HG02763 (cell line): Measurements from ENCODE around the gene SLC38A2.

Experiments
- ATAC-seq: cut with Tn5 transposase; IDR thresholded peaks from one replicate; pipeline ENCODE4 v1.9.1; 2021; ENCODE audit warnings: mild to moderate bottlenecking, moderate library complexity; ENCODE audit not compliant: unreplicated experiment

The SLC38A2 gene

GRCh38 chr12:46362895-46363581, 9.5 kb downstream of the SLC38A2 start:
- ATAC-seq, result no peak

GRCh38 chr12:46361667-46362034, 10.9 kb downstream of the SLC38A2 start:
- ATAC-seq, result no peak

- peak; percentile 51 for ATAC-seq
Measured at GRCh38 chr12:46360908-46361666, 11.5 kb downstream of the SLC38A2 start.

GRCh38 chr12:46360370-46360769, 12.2 kb downstream of the SLC38A2 start:
- ATAC-seq, result no peak

GRCh38 chr12:46359667-46360280, 12.8 kb downstream of the SLC38A2 start:
- ATAC-seq, result no peak

GRCh38 chr12:46358791-46359666, 13.5 kb downstream of the SLC38A2 start:
- no peak for ATAC-seq

GRCh38 chr12:46358325-46358700, 14.3 kb downstream of the SLC38A2 start:
- ATAC-seq, result no peak

- no peak for ATAC-seq
Measured at GRCh38 chr12:46357438-46358324, 14.9 kb downstream of the SLC38A2 start.

- ATAC-seq, result no peak
Measured at GRCh38 chr12:46356655-46357437, 15.7 kb downstream of the SLC38A2 start.

- ATAC-seq, result no peak
Measured at GRCh38 chr12:46354802-46355199, 17.8 kb downstream of the SLC38A2 start.

GRCh38 chr12:46354111-46354801, 18.3 kb downstream of the SLC38A2 start:
- ATAC-seq, result no peak

GRCh38 chr12:46351886-46352650, 20.5 kb downstream of the SLC38A2 start:
- ATAC-seq, result no peak

- no peak for ATAC-seq
Measured at GRCh38 chr12:46351138-46351537, 21.4 kb downstream of the SLC38A2 start.

- ATAC-seq, result no peak
Measured at GRCh38 chr12:46349253-46349652, 23.3 kb downstream of the SLC38A2 start.

- ATAC-seq, result no peak
Measured at GRCh38 chr12:46343118-46343852, 29.3 kb downstream of the SLC38A2 start.

GRCh38 chr12:46342562-46343033, 30.0 kb downstream of the SLC38A2 start:
- ATAC-seq, result no peak

GRCh38 chr12:46339051-46339450, 33.5 kb downstream of the SLC38A2 start:
- no peak for ATAC-seq
